ENCODE measurements around the gene COL5A3.

GRCh38 chr19:9971166-9971897, 39.0 kb downstream of the COL5A3 start:
- no peak for TF ChIP-seq ZMYM4 (CRISPR knock-in tag; IDR thresholded peaks at IDR 0.05)
- no peak for TF ChIP-seq ZMAT3 (CRISPR knock-in tag; conservative IDR thresholded peaks at IDR 0.05)
- TF ChIP-seq CTCF (CRISPR knock-in tag; IDR thresholded peaks at IDR 0.05): no peak
- TF ChIP-seq CCAR2 (optimal IDR thresholded peaks at IDR 0.05; ENCODE audit: low read depth, low read length): no peak
- TF ChIP-seq TBL1XR1 (IDR thresholded peaks at IDR 0.05; ENCODE audit: borderline replicate concordance, low read length, partially characterized antibody): no peak
- no peak for TF ChIP-seq KLF13 (CRISPR knock-in tag; IDR thresholded peaks at IDR 0.05)
- no peak for TF ChIP-seq IKZF1 (IDR thresholded peaks at IDR 0.05)
- no peak for TF ChIP-seq ZNF333 (CRISPR knock-in tag; IDR thresholded peaks at IDR 0.05; ENCODE audit: borderline replicate concordance)
